SH-SY5Y (cell line): ENCODE data around the gene DDX46.

Source experiments
- GATA2 ChIP-seq: IDR thresholded peaks from 2 replicates; pipeline ENCODE4 v1.6.1; 2011; ENCODE audit warnings: mild to moderate bottlenecking, low read depth, low read length
- GATA3 ChIP-seq: IDR thresholded peaks from 2 replicates; pipeline ENCODE4 v1.6.1; 2011; ENCODE audit warnings: low read depth, mild to moderate bottlenecking, low read length, moderate library complexity

DNA sequence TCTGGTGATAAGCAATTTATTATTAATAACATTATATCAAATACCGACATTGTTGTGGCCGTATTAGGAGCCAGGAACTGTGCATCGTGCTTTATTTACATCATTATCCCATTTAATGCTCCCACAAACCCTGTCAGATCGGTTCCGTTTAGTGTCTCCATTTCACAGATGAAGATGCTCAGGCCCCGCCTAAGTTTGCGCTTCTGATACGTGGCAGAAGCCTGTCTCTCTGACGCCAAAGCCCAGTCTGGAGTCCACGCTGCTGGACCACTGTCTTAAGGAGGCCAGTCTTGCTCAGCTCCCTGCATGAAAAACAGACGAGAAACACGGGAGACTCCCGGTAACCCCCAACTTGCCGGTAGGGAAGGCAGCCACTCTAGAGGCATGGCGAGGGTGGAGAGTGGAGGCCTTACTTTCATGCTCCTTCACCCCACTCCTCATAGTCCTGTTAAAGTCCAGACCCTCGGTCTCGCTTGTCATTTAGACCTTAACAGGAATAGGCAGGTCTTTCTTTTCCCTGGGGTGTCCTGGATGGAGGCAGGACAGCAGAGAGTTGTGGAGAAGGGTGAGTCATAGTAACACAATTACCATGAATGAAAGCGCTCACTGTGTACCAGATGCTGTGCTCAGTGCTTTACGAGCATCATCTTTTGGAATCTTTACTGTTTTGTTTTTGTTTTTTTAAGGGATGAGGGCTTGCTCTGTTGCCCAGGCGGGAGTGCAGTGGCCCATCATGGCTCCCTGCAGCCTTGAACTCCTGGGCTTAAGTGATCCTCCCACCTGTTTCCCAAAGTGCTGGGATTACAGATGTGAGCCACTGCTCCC is 116.5 kb downstream of the DDX46 start:
- no peak for TF ChIP-seq GATA3
- no peak for TF ChIP-seq GATA2
